GM10266 (cell line): ENCODE results near the gene TMEM59L.
A peak's percentile ranks its signal among the peaks of the same experiment; 100 is the strongest.

ENCODE experiments used
- DNase-seq: peaks from one replicate; pipeline ENCODE4 v3.0.0; 2012; ENCODE audit errors: extremely low spot score
- TF ChIP-seq, protein P1 (sequence below): IDR thresholded peaks from 2 replicates; pipeline ENCODE4 v1.5.1; 2012; ENCODE audit warnings: mild to moderate bottlenecking, low read depth; ENCODE audit not compliant: control insufficient read depth, insufficient read depth; ENCODE audit errors: missing control alignments

TMEM59L gene

DNA sequence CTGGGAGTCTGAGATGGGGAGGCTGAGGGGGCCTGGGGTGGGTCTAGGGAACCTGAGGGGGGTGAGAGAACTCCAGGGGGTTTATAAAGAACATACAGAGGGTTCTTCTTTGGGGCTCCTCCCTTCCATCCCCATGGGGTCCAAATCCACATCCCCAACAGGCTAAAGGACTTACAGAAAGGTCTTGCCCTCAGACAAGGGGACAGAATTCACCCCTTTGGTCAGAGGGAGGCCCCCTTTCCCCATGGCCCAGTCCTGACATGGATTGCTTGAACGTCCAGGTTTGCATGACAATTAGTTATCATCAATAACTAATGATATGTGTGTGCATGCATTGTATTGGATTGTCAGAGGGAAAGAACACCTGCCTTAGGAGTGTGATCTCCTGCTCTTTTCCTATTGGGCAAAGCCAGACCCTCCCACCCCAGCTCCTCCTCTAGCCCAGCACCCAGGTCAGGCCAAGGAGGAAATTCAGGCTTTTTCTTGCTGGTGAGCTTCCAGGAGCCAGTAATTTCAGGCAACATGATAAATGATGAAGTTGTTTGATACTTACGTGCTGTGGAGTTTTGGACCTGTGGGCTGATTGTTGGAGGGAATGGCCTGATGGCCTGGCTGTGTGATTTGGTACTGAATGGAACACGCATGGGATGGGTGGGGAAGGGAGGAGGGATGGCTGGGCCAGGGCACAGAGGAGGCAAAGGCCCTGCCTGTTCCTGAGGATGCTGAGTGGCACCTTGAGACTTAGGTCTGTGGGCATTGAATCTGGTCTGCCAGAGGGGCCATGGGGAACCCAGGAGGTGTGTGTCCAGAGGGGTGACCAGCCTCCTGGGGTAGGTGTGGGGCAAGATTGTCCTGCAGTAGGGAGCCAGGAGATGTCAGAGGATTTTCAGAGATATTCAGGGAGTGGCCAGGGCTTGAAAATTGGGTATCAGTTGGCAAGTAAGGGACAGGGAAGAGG is 25.3 kb downstream of the TMEM59L start:
- DNase-seq, result no peak
- TF ChIP-seq, protein P1, sequence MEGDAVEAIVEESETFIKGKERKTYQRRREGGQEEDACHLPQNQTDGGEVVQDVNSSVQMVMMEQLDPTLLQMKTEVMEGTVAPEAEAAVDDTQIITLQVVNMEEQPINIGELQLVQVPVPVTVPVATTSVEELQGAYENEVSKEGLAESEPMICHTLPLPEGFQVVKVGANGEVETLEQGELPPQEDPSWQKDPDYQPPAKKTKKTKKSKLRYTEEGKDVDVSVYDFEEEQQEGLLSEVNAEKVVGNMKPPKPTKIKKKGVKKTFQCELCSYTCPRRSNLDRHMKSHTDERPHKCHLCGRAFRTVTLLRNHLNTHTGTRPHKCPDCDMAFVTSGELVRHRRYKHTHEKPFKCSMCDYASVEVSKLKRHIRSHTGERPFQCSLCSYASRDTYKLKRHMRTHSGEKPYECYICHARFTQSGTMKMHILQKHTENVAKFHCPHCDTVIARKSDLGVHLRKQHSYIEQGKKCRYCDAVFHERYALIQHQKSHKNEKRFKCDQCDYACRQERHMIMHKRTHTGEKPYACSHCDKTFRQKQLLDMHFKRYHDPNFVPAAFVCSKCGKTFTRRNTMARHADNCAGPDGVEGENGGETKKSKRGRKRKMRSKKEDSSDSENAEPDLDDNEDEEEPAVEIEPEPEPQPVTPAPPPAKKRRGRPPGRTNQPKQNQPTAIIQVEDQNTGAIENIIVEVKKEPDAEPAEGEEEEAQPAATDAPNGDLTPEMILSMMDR, result peak; percentile 22

DNA sequence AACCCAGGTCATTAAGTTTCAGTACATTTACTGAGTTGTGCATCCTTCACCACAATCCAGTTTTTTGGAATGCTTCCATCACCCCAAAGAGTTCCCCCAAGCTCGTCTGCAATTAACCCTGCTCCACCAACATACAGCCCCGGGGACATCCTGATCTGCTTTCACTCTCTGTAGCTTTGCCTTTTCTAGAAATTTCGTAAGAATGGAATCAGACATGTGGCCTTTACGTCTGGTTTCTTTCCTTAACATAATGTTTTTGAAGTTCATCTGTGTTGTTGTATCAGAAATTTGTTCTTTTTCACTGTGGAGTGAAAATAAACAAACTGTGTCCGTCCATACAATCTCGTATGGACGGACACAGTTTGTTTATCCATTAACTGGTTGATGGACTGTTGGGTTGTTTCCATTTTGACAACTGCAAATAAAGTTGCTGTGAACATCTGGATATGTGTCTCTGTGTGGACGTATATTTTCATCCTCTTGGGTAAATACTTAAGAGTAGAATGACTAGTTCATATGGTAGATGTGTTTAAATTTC is 27.1 kb downstream of the TMEM59L start:
- TF ChIP-seq, protein P1, result no peak
- no peak for DNase-seq

DNA sequence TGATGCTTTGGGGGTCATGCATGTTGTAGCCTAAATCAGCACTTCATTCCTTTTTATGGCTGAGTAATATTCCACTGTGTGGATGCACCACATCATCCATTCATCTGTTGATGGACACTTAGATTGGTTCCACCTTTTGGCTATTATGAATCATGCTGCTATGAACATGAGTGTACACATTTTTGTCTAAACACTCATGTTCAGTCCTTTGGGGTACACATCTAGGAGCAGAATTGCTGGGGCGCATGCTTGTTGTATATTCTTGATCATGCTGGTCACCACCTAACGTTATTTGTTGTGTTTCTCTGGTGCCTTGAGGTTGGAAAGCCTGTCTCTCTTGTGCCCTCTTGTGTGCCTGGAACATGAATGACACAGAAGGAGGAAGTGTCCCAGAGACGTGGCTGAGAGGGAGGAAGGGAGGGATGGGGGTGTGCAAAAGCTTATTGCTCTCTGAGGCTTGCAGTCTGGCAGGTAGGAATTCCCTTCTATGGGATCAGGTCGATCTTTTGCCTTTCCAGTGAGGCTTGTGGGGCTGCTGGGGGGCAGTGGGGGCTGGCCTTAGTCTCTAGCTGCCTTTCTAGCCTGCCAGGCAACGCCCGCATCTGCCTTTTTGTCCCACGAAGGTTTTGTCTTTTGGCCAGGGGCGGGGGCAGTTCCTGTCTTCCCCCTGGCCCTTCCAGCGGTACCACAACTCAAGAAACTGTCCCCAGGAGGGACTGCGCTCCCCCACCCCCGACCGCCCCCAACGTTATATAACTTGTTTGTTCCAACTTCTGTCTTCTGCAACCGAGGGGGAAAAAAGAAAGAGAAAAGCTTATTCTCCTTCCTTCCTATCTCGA is 31.7 kb downstream of the TMEM59L start:
- TF ChIP-seq, protein P1, result no peak
- DNase-seq, result peak; percentile 58

DNA sequence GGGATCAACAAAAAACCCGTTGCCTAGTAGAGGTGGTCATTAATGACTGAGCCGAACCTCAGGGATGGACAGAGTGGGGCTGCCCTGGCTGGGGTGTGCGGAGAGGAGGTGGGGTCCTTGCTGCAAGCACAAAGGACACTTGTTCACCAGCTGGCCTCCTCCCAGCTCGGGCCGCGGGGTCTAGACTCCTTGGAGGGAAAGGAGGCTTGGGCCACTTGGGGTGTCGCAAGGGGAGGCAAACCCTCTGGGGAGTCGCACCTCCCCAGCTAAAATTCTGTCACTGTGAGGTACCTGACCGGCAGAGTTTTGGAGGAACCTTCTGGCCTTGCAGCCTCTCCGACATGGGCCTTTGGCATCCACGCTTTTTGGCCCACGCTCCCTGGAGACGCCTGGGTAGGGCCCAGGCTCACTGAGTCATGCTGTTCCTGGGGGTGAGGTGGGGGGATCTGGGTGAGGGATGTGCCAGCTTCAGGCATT is 32.4 kb downstream of the TMEM59L start:
- no peak for DNase-seq
- TF ChIP-seq, protein P1, result no peak

DNA sequence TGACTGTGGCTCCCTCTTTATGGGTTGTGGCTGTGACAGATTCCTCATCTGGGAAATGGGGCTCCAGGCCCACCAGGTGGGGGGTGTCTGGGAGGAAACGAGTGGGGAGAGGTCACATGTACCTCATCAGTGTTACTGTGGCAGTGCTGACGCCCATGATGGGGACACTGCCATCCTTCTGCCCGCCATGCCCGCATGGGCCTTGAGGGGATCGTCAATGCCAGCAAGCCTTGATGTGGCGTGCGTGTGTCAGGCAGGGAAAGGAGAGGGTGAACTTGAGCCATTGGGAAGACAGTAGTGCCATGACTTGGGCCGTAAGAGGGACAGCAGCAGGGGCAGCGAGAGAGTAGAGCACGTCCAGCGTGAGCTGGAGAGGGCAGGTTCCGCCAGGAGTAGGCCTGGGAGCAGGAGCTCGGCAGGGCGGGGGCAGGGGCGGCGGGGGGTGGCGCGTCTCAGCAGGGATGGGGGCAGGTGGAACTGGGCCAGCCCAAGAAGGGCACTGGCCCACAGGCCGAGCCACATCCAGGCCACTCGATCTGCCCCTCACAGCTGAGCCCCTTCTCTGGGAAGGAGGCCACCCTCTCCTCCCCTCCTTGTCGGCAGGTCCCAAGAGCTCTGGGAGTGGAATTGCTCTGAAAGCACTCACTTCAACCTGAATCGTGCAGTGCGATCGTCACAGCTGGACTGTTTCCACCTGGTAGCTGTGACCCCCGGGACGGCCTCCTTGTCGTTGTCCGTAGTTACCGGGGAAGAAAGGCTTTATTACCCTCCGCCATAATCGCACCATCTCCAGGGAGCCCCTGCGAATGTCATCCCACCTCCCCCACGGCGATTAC is 34.1 kb downstream of the TMEM59L start:
- TF ChIP-seq, protein P1, result no peak
- no peak for DNase-seq

DNA sequence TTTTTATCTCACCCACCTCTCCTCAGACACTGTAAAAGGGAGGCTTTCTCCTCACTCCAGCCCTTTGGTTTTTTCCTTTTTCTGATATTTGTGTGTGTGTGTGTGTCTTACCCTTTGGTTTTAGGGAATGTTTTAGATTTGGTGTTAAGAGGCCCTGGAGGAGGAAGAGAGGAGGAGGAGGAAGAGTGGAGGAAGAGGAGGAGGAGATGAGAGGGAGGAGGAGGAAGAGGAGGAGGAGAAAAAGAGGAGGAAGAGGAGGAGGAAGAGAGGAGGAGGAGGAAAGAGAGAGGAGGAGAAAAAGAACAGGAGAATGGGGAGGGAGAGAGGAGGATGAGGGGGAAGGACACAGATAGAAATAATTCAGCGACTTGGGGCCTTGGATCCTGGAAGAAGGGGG is 34.7 kb downstream of the TMEM59L start:
- no peak for DNase-seq
- TF ChIP-seq, protein P1, result no peak
